Stomach (tissue), 4 donors: ENCODE data around the gene CDH8.

Source experiments
- POLR2AphosphoS5 ChIP-seq, 3 donors: sonication (generic); formaldehyde crosslinking; IDR thresholded peaks; one replicate each; pipeline ENCODE4 v1.6.1; 2016; ENCODE audit warnings: antibody characterized with exemption in 3 of 3
- TF ChIP-seq, protein P1 (sequence below), 7 experiments: fragments of 450-650 bp in 4 of 7; fragments of 200-600 bp in 3 of 7; sonication (generic) in 3 of 7; IDR thresholded peaks; one replicate each; pipeline ENCODE4 v1.5.1; 2016 to 2019; ENCODE audit warnings: antibody characterized with exemption in 7 of 7, control low read depth in 2 of 7, mild to moderate bottlenecking in 1 of 7

DNA sequence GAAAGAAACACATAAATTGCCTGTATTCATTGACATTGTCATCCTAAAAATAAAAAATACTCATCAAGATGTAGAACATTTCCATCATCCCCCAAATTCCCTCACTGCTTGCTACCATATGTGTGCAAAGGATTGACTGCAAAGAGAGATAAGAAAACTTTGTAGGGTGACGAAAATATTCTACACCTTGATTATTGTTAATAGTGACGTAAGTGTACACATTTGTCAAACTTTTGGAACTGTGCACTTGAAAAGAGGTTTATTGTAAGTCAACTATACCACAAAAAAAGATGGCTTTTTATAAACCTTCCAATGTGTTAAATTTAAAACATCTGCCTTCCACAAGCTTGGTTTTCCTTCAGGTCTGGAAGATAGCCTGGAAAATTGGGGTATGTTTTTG, 359.5 kb downstream of the CDH8 start:
- TF ChIP-seq, protein P1, sequence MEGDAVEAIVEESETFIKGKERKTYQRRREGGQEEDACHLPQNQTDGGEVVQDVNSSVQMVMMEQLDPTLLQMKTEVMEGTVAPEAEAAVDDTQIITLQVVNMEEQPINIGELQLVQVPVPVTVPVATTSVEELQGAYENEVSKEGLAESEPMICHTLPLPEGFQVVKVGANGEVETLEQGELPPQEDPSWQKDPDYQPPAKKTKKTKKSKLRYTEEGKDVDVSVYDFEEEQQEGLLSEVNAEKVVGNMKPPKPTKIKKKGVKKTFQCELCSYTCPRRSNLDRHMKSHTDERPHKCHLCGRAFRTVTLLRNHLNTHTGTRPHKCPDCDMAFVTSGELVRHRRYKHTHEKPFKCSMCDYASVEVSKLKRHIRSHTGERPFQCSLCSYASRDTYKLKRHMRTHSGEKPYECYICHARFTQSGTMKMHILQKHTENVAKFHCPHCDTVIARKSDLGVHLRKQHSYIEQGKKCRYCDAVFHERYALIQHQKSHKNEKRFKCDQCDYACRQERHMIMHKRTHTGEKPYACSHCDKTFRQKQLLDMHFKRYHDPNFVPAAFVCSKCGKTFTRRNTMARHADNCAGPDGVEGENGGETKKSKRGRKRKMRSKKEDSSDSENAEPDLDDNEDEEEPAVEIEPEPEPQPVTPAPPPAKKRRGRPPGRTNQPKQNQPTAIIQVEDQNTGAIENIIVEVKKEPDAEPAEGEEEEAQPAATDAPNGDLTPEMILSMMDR (IDR thresholded peaks at IDR 0.05), result no peak
- no peak for TF ChIP-seq POLR2AphosphoS5 (IDR thresholded peaks at IDR 0.05)
